H1 (cell line): Measurements from ENCODE around the gene PAX7. TPM values are rescaled to one million over a fixed set of nuclear protein-coding genes. Genes with fewer than 3 reads are reported as not detected.

Experiments used
- SRF ChIP-seq: IDR thresholded peaks from 2 replicates; pipeline ENCODE4 v1.6.1; 2011; ENCODE audit warnings: mild to moderate bottlenecking, low read depth, low read length, moderate library complexity
- polyA plus RNA-seq, 7 experiments: library from polyadenylated mRNA; depleted of rRNA in 3 of 7; stranded (reverse) in 5 of 7; unstranded in 2 of 7; fragments of >200 nt in 5 of 7; fragments of 200-250 nt in 2 of 7; gene quantifications; 1 replicate in 5 of 7; 2 replicates in 1 of 7; 4 replicates in 1 of 7; pipeline versions ENCODE4 v1.2.1 to v1.2.3, GENCODE V29; 2011 to 2013; ENCODE audit warnings: missing spikeins in 2 of 7, mixed read lengths in 2 of 7
- total RNA-seq: library from RNA; stranded (reverse); fragmentation: NEBNext Ultra II Directional; extraction: Animal tissue kit (Norgen Biotek cat#: 25700); gene quantifications from 2 replicates; pipeline ENCODE4 v1.2.1, GENCODE V29; 2021
- TF ChIP-seq, protein P1 (sequence below): IDR thresholded peaks from 2 replicates; pipeline ENCODE4 v1.6.1; 2012; ENCODE audit warnings: low read length, inconsistent platforms

Gene PAX7
- total and polyA plus RNA-seq, 2 of the 8 experiments (the other 6 are each of a cell fraction or from before 2014, with no cell fraction given) = not detected

DNA sequence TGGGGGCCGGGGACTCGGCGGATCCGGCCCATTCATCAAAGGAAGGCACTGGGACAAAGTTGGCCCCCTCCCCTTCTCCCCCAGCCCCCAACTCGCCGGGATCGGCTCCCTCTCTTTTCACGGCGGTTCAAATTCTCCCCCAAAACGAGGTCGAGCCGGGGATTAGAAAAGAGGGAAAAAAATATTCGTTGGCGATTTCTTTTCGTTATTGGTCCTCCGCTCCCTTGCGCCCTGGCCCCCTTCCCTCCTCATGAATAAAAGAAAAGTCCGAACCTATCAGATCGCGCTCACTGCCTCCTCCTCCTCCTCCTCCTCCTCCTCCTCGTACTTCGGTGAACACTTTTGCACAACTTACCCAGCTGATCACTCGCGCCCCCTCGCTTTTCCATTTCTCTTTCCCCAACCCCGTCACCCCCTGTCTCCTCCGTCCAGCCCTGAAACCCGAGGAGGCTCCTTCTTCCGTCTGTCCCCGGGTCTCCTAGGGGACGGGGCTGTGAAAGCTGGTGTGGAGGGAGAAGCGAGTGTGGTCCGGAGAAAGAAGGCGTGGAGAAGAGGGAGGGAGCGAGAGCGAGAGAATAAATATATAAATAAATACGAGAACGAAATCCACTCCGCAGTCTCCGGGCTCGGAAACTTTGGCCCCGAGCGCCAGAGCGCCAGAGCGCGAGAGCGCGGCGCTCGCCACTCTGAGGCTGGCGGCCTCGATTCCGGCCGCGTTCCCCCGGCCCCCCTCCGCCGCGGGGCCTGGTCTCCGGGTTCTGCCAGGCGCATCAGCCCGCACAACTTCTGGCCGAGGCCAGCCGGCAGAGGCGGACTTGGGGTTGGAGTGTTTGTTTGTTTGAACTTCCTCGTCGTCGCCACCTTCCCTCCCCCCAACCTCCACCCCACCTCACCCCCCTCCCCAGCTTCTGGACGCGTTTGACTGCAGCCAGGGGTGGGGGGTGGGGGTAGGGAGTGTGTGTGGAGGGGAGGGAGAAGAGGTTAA lies at the start of gene PAX7 (continued):
- TF ChIP-seq SRF = no peak
- TF ChIP-seq, protein P1, sequence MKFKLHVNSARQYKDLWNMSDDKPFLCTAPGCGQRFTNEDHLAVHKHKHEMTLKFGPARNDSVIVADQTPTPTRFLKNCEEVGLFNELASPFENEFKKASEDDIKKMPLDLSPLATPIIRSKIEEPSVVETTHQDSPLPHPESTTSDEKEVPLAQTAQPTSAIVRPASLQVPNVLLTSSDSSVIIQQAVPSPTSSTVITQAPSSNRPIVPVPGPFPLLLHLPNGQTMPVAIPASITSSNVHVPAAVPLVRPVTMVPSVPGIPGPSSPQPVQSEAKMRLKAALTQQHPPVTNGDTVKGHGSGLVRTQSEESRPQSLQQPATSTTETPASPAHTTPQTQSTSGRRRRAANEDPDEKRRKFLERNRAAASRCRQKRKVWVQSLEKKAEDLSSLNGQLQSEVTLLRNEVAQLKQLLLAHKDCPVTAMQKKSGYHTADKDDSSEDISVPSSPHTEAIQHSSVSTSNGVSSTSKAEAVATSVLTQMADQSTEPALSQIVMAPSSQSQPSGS = no peak
